Measurements from ENCODE around the gene TMEM126B.

The TMEM126B gene

GRCh38 chr11:85619499-85619898 lies 8.9 kb upstream of the TMEM126B start:
- Histone ChIP-seq H3K27ac (no peak overlapping the region), H3K4me3 (ENCODE audit: low read depth in 1 of 2, low read length in 1 of 2) (no peak overlapping the region)

GRCh38 chr11:85620256-85620655 lies 8.1 kb upstream of the TMEM126B start:
- H3K9me3 ChIP-seq, result no peaks in the 10 kb centered on the region

More at GRCh38 chr11:85619499-85619898, 8.9 kb upstream of the TMEM126B start:
- Histone ChIP-seq H3K9me3 (no peaks in the 10 kb centered on the region), H3K4me1 (ENCODE audit: control insufficient read depth in 1 of 2, insufficient read depth in 1 of 2, low read depth in 1 of 2, low read length in 1 of 2) (no peaks in the 10 kb centered on the region), H3K27me3 (peaks cover 5% of the 10 kb centered on the region), H3K36me3 (no peaks in the 10 kb centered on the region)
- no peak for TF ChIP-seq CTCF (IDR thresholded peaks at IDR 0.05)

GRCh38 chr11:85626496-85626895 lies 1.9 kb upstream of the TMEM126B start:
- H3K4me3 ChIP-seq (ENCODE audit: low read depth in 1 of 2, low read length in 1 of 2), result no peak overlapping the region

More at GRCh38 chr11:85620256-85620655, 8.1 kb upstream of the TMEM126B start:
- H3K36me3 ChIP-seq, result no peaks in the 10 kb centered on the region
- TF ChIP-seq CTCF (IDR thresholded peaks at IDR 0.05), result no peak
- no peak overlapping the region for H3K27ac ChIP-seq
- H3K4me1 ChIP-seq (ENCODE audit: control insufficient read depth in 1 of 2, insufficient read depth in 1 of 2, low read depth in 1 of 2, low read length in 1 of 2), result no peaks in the 10 kb centered on the region
- H3K4me3 ChIP-seq (ENCODE audit: low read depth in 1 of 2, low read length in 1 of 2), result no peak overlapping the region
- H3K27me3 ChIP-seq, result peaks cover 13% of the 10 kb centered on the region

GRCh38 chr11:85627332-85627997 lies 928 bp upstream of the TMEM126B start, which contains the start of gene DLG2:
Gene DLG2 (minus strand): TSS chr11:85627344.
- Histone ChIP-seq H3K4me1 (ENCODE audit: control insufficient read depth in 1 of 2, insufficient read depth in 1 of 2, low read depth in 1 of 2, low read length in 1 of 2) (peaks cover 17 to 20% of the 10 kb centered on the region in 2 experiments), H3K27me3 (peaks cover 19% of the 10 kb centered on the region), H3K4me3 (ENCODE audit: low read depth in 1 of 2, low read length in 1 of 2) (peak within 1 kb of the TSS; percentile 85 to 86), H3K36me3 (no peaks in the 10 kb centered on the region), H3K27ac (peak within 1 kb of the TSS; percentile 86), H3K9me3 (no peaks in the 10 kb centered on the region)
- TF ChIP-seq CTCF (IDR thresholded peaks at IDR 0.05), result no peak

More at GRCh38 chr11:85626496-85626895, 1.9 kb upstream of the TMEM126B start:
- no peak for TF ChIP-seq CTCF (IDR thresholded peaks at IDR 0.05)
- Histone ChIP-seq H3K27ac (no peak overlapping the region), H3K4me1 (ENCODE audit: control insufficient read depth in 1 of 2, insufficient read depth in 1 of 2, low read depth in 1 of 2, low read length in 1 of 2) (peaks cover 17 to 20% of the 10 kb centered on the region in 2 experiments), H3K27me3 (peaks cover 19% of the 10 kb centered on the region), H3K9me3 (no peaks in the 10 kb centered on the region), H3K36me3 (no peaks in the 10 kb centered on the region)

GRCh38 chr11:85628771-85629341 lies 463 bp downstream of the TMEM126B start:
- peak overlapping the region; percentile 85 to 86 for H3K4me3 ChIP-seq (ENCODE audit: low read depth in 1 of 2, low read length in 1 of 2)
- H3K27ac ChIP-seq, result peak overlapping the region; percentile 86
- H3K9me3 ChIP-seq, result no peaks in the 10 kb centered on the region
- peaks cover 19% of the 10 kb centered on the region for H3K27me3 ChIP-seq
- peaks cover 17 to 20% of the 10 kb centered on the region in 2 experiments for H3K4me1 ChIP-seq (ENCODE audit: control insufficient read depth in 1 of 2, insufficient read depth in 1 of 2, low read depth in 1 of 2, low read length in 1 of 2)
- no peak for TF ChIP-seq CTCF (IDR thresholded peaks at IDR 0.05)
- H3K36me3 ChIP-seq, result peaks cover under 1% of the 10 kb centered on the region

Data from neutrophil (primary cell).